IPS DF 6.9 (cell line): ENCODE data around the gene RPRD2.
A peak's percentile ranks its signal among the peaks of the same experiment; 100 is the strongest.

Source experiments
- DNase-seq: peaks from one replicate; pipeline ENCODE4 v3.0.0-alpha.2; 2013; ENCODE audit warnings: low read depth, low spot score
- H3K27ac ChIP-seq: one replicate; pipeline ENCODE4 v1.5.1; 2013; ENCODE audit warnings: low read length, control low read depth
- H3K27me3 ChIP-seq: 2 replicates; pipeline ENCODE4 v1.6.1; 2013; ENCODE audit warnings: mild to moderate bottlenecking, low read length; ENCODE audit not compliant: control insufficient read depth, insufficient read depth
- H3K36me3 ChIP-seq: 2 replicates; pipeline ENCODE4 v1.6.1; 2013; ENCODE audit warnings: low read length; ENCODE audit not compliant: control insufficient read depth, insufficient read depth
- H3K4me1 ChIP-seq: 2 replicates; pipeline ENCODE4 v1.6.1; 2013; ENCODE audit warnings: low read length; ENCODE audit not compliant: control insufficient read depth, insufficient read depth
- H3K4me3 ChIP-seq: 2 replicates; pipeline ENCODE4 v1.5.1; 2013; ENCODE audit warnings: mild to moderate bottlenecking, low read length
- H3K9me3 ChIP-seq: 2 replicates; pipeline ENCODE4 v1.6.1; 2013; ENCODE audit warnings: low read length, inconsistent platforms; ENCODE audit not compliant: control insufficient read depth, insufficient read depth
- WGBS: extraction: QIAGEN DNeasy Blood & Tissue Kit; methylation state at CpG from one replicate; pipeline ENCODE4 v1.1.7; 2013; ENCODE audit warnings: mixed read lengths, missing lambda C conversion rate; ENCODE audit not compliant: insufficient read length, insufficient coverage; 5-methylcytosine and 5-hydroxymethylcytosine counted together

The RPRD2 gene

DNA sequence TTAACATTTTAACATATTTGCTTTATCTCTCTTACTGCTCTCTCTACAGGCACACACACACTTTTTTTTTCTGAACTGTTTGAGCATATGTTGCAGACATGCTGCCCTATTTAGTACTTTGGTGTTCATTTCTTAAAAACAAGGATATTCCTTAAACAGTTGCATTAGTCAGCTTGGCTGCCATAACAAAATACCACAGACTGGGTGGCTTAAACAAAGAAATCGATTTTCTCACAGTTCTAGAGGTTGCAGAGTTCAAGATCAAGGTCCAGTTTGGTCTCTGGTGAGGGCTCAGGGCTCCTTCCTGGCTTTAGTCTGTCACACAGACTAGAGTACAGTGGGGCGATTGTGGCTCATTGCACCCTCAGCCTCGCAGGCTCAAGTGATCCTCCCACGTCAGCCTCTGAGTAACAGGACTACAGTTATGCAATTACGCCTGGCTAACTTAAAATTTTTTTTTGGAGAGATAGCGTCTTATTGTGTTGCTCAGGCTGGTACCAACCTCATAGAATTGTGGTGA, 46.7 kb downstream of the RPRD2 start:
- H3K4me1 ChIP-seq = no peaks in the 10 kb centered on the region; the same call in 1 of the 2 replicates
- no peak overlapping the region for H3K27ac ChIP-seq
- H3K9me3 ChIP-seq = no peaks in the 10 kb centered on the region
- WGBS = no CpG with 5 or more reads among the region's 6 CpGs
- no peaks in the 10 kb centered on the region for H3K27me3 ChIP-seq
- H3K4me3 ChIP-seq = no peak overlapping the region
- H3K36me3 ChIP-seq = no peaks in the 10 kb centered on the region
- no peak for DNase-seq

DNA sequence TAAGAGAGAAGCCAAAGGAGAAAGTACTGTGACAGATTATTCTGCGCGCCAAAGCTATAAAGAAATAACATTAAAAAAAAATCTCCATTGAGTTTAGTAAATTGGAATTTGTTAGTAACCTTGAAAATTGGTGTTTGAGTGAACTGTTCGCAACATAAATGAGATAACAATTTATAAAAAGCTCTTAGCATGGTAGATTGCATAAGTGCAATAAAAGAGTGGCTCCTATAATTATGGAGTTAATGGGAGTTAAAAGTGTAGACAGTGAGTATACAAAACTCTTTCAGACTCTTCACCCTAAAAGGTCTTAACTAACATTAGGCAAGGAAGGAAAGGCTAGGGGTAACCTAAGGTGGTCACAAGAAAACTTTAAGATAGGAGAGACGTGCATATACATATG, 50.6 kb downstream of the RPRD2 start:
- H3K36me3 ChIP-seq = no peaks in the 10 kb centered on the region
- WGBS = no CpG with 5 or more reads among the region's 4 CpGs
- no peak overlapping the region for H3K27ac ChIP-seq
- no peaks in the 10 kb centered on the region for H3K27me3 ChIP-seq
- H3K9me3 ChIP-seq = no peaks in the 10 kb centered on the region
- DNase-seq = no peak
- H3K4me3 ChIP-seq = no peak overlapping the region
- no peaks in the 10 kb centered on the region for H3K4me1 ChIP-seq

DNA sequence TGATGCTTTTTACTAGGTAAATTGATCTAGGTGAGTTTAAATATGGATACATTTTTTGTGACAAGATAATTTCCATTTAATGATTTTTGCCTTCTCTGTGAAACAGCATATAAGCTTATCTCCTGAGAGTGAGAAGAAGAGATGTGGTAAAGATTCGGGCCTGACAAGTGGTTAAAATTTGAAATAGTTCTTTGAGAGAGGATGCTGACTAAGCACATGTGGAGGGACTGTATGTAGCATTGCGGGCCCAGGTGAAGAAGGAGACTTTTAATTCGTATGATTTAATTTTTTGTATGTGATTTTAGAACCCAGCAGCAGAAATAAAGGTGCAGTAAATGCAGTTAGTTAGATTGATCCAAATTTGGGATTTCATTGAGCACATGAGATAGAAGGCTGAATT, 51.9 kb downstream of the RPRD2 start:
- Histone ChIP-seq H3K9me3 (no peaks in the 10 kb centered on the region), H3K4me3 (no peak overlapping the region), H3K27ac (no peak overlapping the region), H3K4me1 (no peaks in the 10 kb centered on the region), H3K27me3 (no peaks in the 10 kb centered on the region), H3K36me3 (no peaks in the 10 kb centered on the region)
- no CpG with 5 or more reads among the region's 3 CpGs for WGBS
- DNase-seq = no peak

DNA sequence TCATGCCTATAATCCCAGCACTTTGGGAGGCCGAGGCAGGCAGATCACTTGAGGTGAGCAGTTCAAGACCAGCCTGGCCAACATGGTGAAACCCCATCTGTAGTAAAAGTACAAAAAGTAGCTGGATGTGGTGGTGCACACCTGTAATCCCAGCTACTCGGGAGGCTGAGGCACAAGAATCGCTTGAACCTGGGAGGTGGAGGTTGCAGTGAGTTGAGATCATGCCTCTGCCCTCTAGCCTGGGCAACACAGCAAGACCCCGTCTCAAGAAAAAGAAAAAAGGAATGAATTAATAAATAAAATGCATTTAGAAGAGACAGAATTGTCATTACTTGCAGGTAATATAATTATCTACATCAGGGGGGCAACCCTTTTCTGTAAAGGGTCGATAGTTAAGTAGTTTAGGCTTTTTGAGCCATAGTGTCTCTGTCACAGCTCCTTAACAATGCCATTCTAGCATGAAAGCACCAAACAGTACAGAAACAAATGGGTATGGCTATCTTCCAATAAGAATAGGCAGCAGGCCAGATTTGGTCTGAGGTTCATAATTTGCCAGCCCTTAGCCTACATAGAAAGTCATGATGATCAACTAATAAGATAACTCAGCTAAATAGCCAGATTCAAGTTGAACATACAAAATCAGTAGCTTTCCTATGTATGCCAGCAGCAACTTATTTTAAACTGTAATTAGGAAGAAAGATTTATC, 56.8 kb downstream of the RPRD2 start:
- no CpG with 5 or more reads among the region's 5 CpGs for WGBS
- no peaks in the 10 kb centered on the region for H3K36me3 ChIP-seq
- H3K27ac ChIP-seq = no peak overlapping the region
- no peak for DNase-seq
- H3K27me3 ChIP-seq = no peaks in the 10 kb centered on the region
- no peaks in the 10 kb centered on the region for H3K9me3 ChIP-seq
- no peak overlapping the region for H3K4me3 ChIP-seq
- no peaks in the 10 kb centered on the region for H3K4me1 ChIP-seq

DNA sequence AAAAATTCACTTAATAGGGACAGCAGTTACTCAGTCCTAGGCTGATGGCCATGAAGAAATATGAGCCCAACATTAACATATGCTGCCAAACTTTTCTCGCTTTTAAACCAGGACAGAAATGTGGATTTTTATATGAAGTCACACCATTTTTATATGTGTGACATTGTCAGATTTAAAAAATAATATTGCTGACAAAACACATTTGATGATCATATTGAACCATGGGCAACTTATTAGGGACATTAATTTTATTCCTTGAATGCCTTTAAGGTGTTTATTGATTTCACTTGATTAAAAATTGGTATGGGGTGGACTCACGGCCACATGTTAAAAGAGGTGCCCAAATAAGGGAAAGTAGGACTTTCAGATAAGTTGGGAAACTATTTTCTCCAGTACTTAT, 58.6 kb downstream of the RPRD2 start:
- Histone ChIP-seq H3K9me3 (no peaks in the 10 kb centered on the region), H3K27me3 (no peaks in the 10 kb centered on the region), H3K4me3 (no peak overlapping the region), H3K4me1 (no peaks in the 10 kb centered on the region), H3K36me3 (no peaks in the 10 kb centered on the region), H3K27ac (no peak overlapping the region)
- no CpG with 5 or more reads among the region's 2 CpGs for WGBS
- no peak for DNase-seq

DNA sequence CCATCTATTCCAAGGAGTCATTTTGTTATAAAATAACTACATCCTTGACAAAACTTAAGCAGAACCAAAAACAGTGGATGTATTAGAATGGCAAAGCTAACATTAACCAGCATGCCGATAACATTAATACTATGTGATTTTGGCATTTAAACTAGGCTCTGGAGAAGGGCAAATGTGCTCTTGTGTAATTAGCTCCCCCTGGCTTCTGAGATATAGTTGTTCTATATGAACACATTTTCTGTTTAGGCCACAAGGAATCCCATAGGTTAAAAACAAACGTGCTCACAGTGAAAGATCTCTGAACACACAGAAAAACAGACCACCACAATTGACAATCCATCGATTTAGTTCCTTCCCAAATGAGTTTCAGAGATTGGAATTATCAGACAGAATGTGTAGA, 65.9 kb downstream of the RPRD2 start:
- Histone ChIP-seq H3K27me3 (no peaks in the 10 kb centered on the region), H3K9me3 (no peaks in the 10 kb centered on the region), H3K36me3 (no peaks in the 10 kb centered on the region), H3K4me3 (no peak overlapping the region), H3K27ac (no peak overlapping the region), H3K4me1 (no peaks in the 10 kb centered on the region)
- no peak for DNase-seq
- WGBS = no CpG with 5 or more reads among the region's 3 CpGs

DNA sequence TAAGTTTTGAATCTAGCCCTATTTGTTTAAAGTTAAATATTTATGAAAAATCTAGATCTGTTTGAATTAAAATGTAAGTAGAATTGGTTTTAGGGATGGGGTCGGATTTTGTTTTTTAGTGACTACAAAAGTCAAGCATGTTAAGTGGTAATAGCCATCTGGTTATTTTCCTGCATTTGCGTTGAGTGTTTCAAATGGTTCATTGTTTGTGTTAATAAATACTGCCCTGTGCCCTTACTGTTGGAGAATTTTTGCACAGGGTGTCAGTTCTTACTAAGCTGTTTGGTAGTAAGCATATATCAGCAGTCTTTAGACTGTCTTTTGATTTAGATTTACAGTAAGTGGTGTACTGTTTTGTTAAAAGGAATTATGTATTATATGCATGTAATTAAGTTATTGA, 77.2 kb downstream of the RPRD2 start:
- H3K4me3 ChIP-seq = no peak overlapping the region
- H3K9me3 ChIP-seq = no peaks in the 10 kb centered on the region
- H3K4me1 ChIP-seq = no peaks in the 10 kb centered on the region
- WGBS = 100% methylated on average over 1 of the region's 2 CpGs
- no peak overlapping the region for H3K27ac ChIP-seq
- H3K27me3 ChIP-seq = no peaks in the 10 kb centered on the region
- no peaks in the 10 kb centered on the region; the same call in 1 of the 2 replicates for H3K36me3 ChIP-seq
- no peak for DNase-seq

DNA sequence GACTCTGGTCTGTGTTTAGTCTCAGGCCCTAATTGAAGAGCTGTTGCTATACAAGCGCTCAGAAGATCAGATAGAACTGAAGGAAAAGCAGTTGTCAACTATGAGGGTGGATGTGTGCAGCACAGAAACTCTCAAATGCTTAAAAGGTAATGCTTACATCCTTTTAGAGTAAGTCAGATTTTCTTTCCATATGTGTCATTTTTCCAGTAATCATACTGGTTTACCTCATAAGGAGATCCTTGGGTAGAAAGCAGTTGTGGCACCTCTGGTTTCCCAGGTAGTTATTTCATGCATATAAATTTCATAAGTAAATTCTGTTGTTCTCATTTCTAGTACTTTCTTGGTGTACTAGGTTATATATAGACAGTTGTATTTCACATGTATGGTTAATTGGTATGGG, 80.3 kb downstream of the RPRD2 start:
- no peaks in the 10 kb centered on the region for H3K27me3 ChIP-seq
- H3K27ac ChIP-seq = no peak overlapping the region
- H3K9me3 ChIP-seq = no peaks in the 10 kb centered on the region
- WGBS = no CpG with 5 or more reads among the region's 1 CpG
- no peak overlapping the region for H3K4me3 ChIP-seq
- H3K36me3 ChIP-seq = no peaks in the 10 kb centered on the region; the same call in 1 of the 2 replicates
- DNase-seq = no peak
- H3K4me1 ChIP-seq = no peaks in the 10 kb centered on the region

DNA sequence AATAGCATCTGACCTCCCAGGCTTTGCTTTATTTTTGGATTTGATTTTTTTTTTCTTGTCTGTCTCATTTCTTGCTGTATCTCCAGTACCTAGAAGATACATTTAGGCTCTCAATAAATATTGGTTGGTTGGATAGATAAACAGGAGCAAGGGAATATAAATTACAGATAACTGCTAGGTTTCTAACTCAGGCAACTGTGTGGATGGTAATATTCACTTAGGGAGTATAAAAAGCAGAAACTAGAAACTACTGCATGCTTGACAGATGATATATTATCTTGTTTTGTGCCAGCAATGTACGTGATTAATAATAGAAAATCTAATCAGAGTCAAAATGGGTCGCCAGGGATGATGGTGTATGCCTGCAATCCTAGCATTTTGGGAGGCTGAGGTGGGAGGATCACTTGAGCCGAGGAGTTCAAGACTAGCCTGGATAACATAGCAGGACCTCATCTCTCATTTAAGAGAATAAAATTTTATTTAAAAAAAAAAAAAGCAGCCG, 92.2 kb downstream of the RPRD2 start:
- Histone ChIP-seq H3K27me3 (no peaks in the 10 kb centered on the region), H3K9me3 (no peaks in the 10 kb centered on the region), H3K4me3 (no peak overlapping the region), H3K27ac (no peak overlapping the region), H3K4me1 (no peaks in the 10 kb centered on the region), H3K36me3 (peaks cover 7% of the 10 kb centered on the region)
- no peak for DNase-seq
- WGBS = no CpG with 5 or more reads among the region's 4 CpGs

DNA sequence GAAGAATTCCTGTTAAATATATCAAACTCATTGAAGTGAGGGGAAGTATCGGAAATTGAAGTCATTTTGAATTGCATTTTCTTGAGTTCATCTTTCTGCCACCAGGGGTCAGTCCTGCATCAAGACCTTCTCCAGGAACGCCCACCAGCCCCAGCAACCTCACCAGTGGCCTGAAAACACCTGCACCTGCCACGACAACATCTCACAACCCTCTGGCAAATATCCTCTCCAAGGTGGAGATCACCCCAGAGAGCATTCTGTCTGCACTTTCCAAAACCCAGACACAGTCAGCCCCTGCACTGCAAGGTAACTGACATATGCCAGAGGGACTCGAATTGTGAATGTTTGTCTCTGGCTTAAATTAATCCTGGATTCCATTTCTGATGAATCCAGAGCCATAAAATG, 100.5 kb downstream of the RPRD2 start:
- peak; percentile 41 for DNase-seq
- Histone ChIP-seq H3K4me1 (no peaks in the 10 kb centered on the region), H3K9me3 (no peaks in the 10 kb centered on the region), H3K27ac (no peak overlapping the region), H3K4me3 (no peak overlapping the region), H3K36me3 (no peaks in the 10 kb centered on the region; the same call in 1 of the 2 replicates), H3K27me3 (no peaks in the 10 kb centered on the region)
- no CpG with 5 or more reads among the region's 4 CpGs for WGBS

DNA sequence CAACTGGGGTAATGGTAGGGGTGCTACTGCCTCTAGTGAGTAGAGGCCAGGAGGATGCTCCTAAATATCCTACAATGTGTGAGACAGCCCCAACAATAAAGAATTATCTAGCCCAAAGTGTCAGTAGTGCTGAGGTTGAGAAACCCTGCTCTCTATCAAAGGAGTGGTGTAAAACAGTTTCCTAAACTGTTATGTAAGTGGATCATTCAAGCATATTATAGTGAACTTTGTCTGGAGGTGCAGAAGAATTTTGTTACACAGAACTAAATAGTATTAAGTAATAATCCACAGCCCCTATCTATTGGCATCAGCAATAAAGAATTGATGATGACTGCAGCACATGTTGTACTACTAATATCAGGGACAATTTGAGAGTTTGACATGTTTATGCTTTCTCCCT, 103.0 kb downstream of the RPRD2 start:
- Histone ChIP-seq H3K36me3 (peaks cover 16% of the 10 kb centered on the region), H3K27ac (no peak overlapping the region)

More for the DNA sequence above, 103.0 kb downstream of the RPRD2 start:
- Histone ChIP-seq H3K27me3 (no peaks in the 10 kb centered on the region), H3K4me1 (no peaks in the 10 kb centered on the region), H3K9me3 (no peaks in the 10 kb centered on the region), H3K4me3 (no peak overlapping the region)
- no peak for DNase-seq
